ENCODE measurements around the gene INSM2.

- TF ChIP-seq CTCF (IDR thresholded peaks at IDR 0.05 in 2 of 3, conservative IDR thresholded peaks at IDR 0.05 in 1 of 3; ENCODE audit: control insufficient read depth in 2 of 3, extremely low read depth in 1 of 3, insufficient read depth in 1 of 3, low read depth in 3 of 3, low read length in 3 of 3): no peak
- TF ChIP-seq POLR2AphosphoS5 (IDR thresholded peaks at IDR 0.05; ENCODE audit: low read length): no peak
- no peak for TF ChIP-seq USF2 (IDR thresholded peaks at IDR 0.05; ENCODE audit: borderline replicate concordance, low read depth, low read length)
- TF ChIP-seq E2F8 (IDR thresholded peaks at IDR 0.05; ENCODE audit: low read depth, partially characterized antibody): no peak
- TF ChIP-seq FOXM1 (IDR thresholded peaks at IDR 0.05; ENCODE audit: low read depth, low read length): no peak
- no peak for TF ChIP-seq KDM1A (IDR thresholded peaks at IDR 0.05; ENCODE audit: borderline replicate concordance)
- no peak for TF ChIP-seq CEBPB (IDR thresholded peaks at IDR 0.05; ENCODE audit: borderline replicate concordance in 1 of 2, low read depth in 2 of 2, low read length in 2 of 2)
Measured at GRCh38 chr14:35495278-35495677, 38.7 kb upstream of the INSM2 start.

Data from GM12878 (cell line).